ENCODE measurements around the gene GTF2F1. TPM values are rescaled to one million over a fixed set of nuclear protein-coding genes. Genes with fewer than 3 reads are reported as not detected.
A peak's percentile ranks its signal among the peaks of the same experiment; 100 is the strongest.

Gene GTF2F1
- total and polyA plus RNA-seq, 2 donors (not counting 1 experiment from before 2014, with no cell fraction given), result 41.0 to 56.5 TPM

DNA sequence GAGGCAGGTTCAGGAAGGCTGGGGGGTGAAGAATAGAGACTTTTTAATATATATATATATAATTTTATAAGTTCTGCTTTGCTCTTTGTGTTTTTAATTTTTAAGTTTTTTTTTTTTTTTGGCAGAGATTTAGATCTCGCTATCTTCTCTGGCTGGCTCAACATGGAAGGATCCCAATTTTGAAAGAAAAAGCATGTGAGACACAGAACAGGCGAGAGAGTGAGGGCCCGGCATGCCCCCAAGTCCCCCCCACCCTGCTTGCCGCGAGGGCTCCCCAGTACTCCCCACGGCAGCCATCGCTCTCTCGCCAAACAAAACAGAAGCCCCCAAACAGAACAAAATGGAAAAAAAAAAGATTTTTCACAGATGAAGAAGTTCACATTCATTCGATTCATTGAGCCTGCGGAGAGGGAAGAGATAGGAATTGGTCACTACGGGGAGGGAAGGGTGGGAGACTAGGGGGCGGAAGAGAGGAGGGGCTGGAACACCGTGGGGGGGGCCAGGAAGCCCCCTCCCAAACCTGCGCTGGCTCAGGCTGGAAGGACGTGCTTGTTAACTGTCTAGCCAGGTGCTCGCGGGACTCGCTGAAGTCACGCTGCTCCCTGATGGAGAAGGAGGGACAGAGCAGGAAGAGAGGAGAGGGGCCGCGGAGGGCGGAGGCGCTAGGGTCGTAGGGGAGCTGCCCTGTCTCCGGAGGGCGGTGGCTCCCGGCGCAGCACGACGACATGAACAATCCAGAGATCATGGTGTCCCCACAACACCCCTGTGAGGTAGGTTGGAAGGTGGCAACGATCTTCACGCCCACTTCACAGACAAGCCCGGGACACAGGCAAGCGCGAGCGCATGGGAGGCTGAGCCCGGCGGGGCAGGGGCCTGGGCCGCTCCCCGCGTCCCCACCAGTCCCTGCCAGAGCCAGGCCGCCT lies 21.0 kb upstream of the GTF2F1 start:
- H3K4me3 ChIP-seq (ENCODE audit: control extremely low read depth in 1 of 5, extremely low read depth in 1 of 5, insufficient read depth in 1 of 5, low read depth in 2 of 5, low read length in 4 of 5), result no peak overlapping the region
- H3K9me3 Mint-ChIP-seq (ENCODE audit: insufficient read depth), result no peaks in the 10 kb centered on the region
- intact Hi-C loops (cut with micrococcal nuclease), result no loop called here
- H3K27ac ChIP-seq (ENCODE audit: low read length in 2 of 2), result no peak overlapping the region
- H3K27ac Mint-ChIP-seq, result no peak overlapping the region
- H3K4me2 ChIP-seq (replicated peaks; ENCODE audit: low read depth, low read length, poor library complexity, severe bottlenecking), result no peak overlapping the region
- DNase-seq, result peak; percentile 15
- peaks cover 0 to 49% of the 10 kb centered on the region in 2 experiments for H3K36me3 ChIP-seq (replicated peaks in 1 of 2; ENCODE audit: control extremely low read depth in 1 of 2, control insufficient read depth in 1 of 2, extremely low read depth in 1 of 2, insufficient read depth in 2 of 2, low read length in 1 of 2)
- 95% methylated on average over 28 of the region's 42 CpGs for whole genome bisulfite sequencing (ENCODE audit: insufficient coverage)
- H3K9ac ChIP-seq (ENCODE audit: low read length), result no peak overlapping the region
- ATAC-seq (ENCODE audit: low read depth), result no peak
- POLR2A ChIA-PET, result no interaction called here
- no peak overlapping the region for H3K4me3 Mint-ChIP-seq
- peaks cover 51% of the 10 kb centered on the region for H4K20me1 ChIP-seq (ENCODE audit: control insufficient read depth, insufficient read depth, low read length, poor library complexity, severe bottlenecking)
- TF ChIP-seq, protein P1, sequence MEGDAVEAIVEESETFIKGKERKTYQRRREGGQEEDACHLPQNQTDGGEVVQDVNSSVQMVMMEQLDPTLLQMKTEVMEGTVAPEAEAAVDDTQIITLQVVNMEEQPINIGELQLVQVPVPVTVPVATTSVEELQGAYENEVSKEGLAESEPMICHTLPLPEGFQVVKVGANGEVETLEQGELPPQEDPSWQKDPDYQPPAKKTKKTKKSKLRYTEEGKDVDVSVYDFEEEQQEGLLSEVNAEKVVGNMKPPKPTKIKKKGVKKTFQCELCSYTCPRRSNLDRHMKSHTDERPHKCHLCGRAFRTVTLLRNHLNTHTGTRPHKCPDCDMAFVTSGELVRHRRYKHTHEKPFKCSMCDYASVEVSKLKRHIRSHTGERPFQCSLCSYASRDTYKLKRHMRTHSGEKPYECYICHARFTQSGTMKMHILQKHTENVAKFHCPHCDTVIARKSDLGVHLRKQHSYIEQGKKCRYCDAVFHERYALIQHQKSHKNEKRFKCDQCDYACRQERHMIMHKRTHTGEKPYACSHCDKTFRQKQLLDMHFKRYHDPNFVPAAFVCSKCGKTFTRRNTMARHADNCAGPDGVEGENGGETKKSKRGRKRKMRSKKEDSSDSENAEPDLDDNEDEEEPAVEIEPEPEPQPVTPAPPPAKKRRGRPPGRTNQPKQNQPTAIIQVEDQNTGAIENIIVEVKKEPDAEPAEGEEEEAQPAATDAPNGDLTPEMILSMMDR (IDR thresholded peaks at IDR 0.05), result no peak
- no peak for TF ChIP-seq EZH2 (IDR thresholded peaks at IDR 0.05; ENCODE audit: borderline replicate concordance, insufficient read depth, low read depth, low read length, poor library complexity, severe bottlenecking)
- H3K9me3 ChIP-seq (ENCODE audit: control extremely low read depth in 1 of 3, control insufficient read depth in 2 of 3, insufficient read depth in 1 of 3, low read length in 2 of 3), result no peaks in the 10 kb centered on the region
- CTCF ChIA-PET, result no interaction called here
- H3K4me1 ChIP-seq (ENCODE audit: control insufficient read depth in 2 of 2, insufficient read depth in 2 of 2, low read length in 2 of 2), result no peaks in the 10 kb centered on the region
- no peak overlapping the region for H2AFZ ChIP-seq (ENCODE audit: insufficient read depth, low read depth, low read length, poor library complexity, severe bottlenecking)
- no peaks in the 10 kb centered on the region for H3K79me2 ChIP-seq (ENCODE audit: control insufficient read depth, insufficient read depth, low read length)
- H3K27me3 Mint-ChIP-seq, result no peaks in the 10 kb centered on the region
- H3K4me1 Mint-ChIP-seq, result no peaks in the 10 kb centered on the region
- no peaks in the 10 kb centered on the region for H3K27me3 ChIP-seq (replicated peaks in 1 of 4; ENCODE audit: control extremely low read depth in 1 of 4, control insufficient read depth in 3 of 4, insufficient read depth in 4 of 4, low read length in 3 of 4)

DNA sequence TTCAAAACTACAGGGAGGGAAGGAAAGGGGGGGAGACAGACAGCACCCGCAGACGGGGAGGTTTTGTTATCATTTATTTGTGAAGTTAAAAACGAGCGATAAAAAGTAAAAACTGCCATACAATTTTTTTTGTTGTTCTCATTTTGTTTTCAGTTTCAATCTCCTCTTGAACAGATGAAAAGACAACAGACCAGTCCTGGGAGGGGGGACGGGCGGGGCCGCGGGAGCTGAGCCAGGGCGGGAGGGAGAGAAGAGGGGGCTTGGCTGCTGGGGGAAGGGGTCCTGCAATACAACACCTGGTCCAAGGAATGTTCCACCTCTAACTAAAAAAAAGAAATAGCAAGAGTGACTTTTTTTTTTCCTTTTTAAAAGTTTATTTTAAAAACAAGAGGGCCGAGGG lies 20.3 kb upstream of the GTF2F1 start:
- no CpG with 5 or more reads among the region's 10 CpGs for WGBS (ENCODE audit: insufficient coverage)
- TF ChIP-seq, protein P1 (IDR thresholded peaks at IDR 0.05), result no peak
- TF ChIP-seq EZH2 (IDR thresholded peaks at IDR 0.05; ENCODE audit: borderline replicate concordance, insufficient read depth, low read depth, low read length, poor library complexity, severe bottlenecking), result no peak
- CTCF ChIA-PET, result no interaction called here

More for the DNA sequence above, 20.3 kb upstream of the GTF2F1 start:
- Histone ChIP-seq H3K9ac (ENCODE audit: low read length) (no peak overlapping the region), H4K20me1 (ENCODE audit: control insufficient read depth, insufficient read depth, low read length, poor library complexity, severe bottlenecking) (peaks cover 44% of the 10 kb centered on the region), H3K4me3 (ENCODE audit: control extremely low read depth in 1 of 5, extremely low read depth in 1 of 5, insufficient read depth in 1 of 5, low read depth in 2 of 5, low read length in 4 of 5) (no peak overlapping the region), H3K4me1 (ENCODE audit: control insufficient read depth in 2 of 2, insufficient read depth in 2 of 2, low read length in 2 of 2) (no peaks in the 10 kb centered on the region), H3K27ac (ENCODE audit: low read length in 2 of 2) (no peak overlapping the region), H3K36me3 (replicated peaks in 1 of 2; ENCODE audit: control extremely low read depth in 1 of 2, control insufficient read depth in 1 of 2, extremely low read depth in 1 of 2, insufficient read depth in 2 of 2, low read length in 1 of 2) (peaks cover 0 to 42% of the 10 kb centered on the region in 2 experiments), H3K27me3 (replicated peaks in 1 of 4; ENCODE audit: control extremely low read depth in 1 of 4, control insufficient read depth in 3 of 4, insufficient read depth in 4 of 4, low read length in 3 of 4) (no peaks in the 10 kb centered on the region), H2AFZ (ENCODE audit: insufficient read depth, low read depth, low read length, poor library complexity, severe bottlenecking) (no peak overlapping the region), H3K9me3 (ENCODE audit: control extremely low read depth in 1 of 3, control insufficient read depth in 2 of 3, insufficient read depth in 1 of 3, low read length in 2 of 3) (no peaks in the 10 kb centered on the region), H3K4me2 (replicated peaks; ENCODE audit: low read depth, low read length, poor library complexity, severe bottlenecking) (no peak overlapping the region), H3K79me2 (ENCODE audit: control insufficient read depth, insufficient read depth, low read length) (no peaks in the 10 kb centered on the region)
- Mint-ChIP-seq H3K27ac (no peak overlapping the region), H3K27me3 (no peaks in the 10 kb centered on the region), H3K9me3 (ENCODE audit: insufficient read depth) (no peaks in the 10 kb centered on the region), H3K4me3 (no peak overlapping the region), H3K4me1 (no peaks in the 10 kb centered on the region)
- POLR2A ChIA-PET, result no interaction called here
- ATAC-seq (ENCODE audit: low read depth) (no peak), DNase-seq (no peak)
- intact Hi-C loops (cut with micrococcal nuclease), result no loop called here
